PC-3 (cell line): ENCODE data around the gene ARHGDIB. TPM values are rescaled to one million over a fixed set of nuclear protein-coding genes. Genes with fewer than 3 reads are reported as not detected.

ENCODE experiments used
- ATAC-seq: fragments of 200-7000 bp; cut with Tn5 transposase; 2 replicates; pipeline ENCODE4 v1.9.1; 2020; ENCODE audit warnings: mild to moderate bottlenecking, moderate library complexity
- BruUV-seq: library from RNA; stranded (reverse); fragments of 400-500 nt; replicated peaks from 2 replicates; lab custom pipeline; 2021; lab: Mats Ljungman, UMichigan
- CTCF ChIA-PET: fragments of 300-600 bp; sonication (Branson Sonifier 250); formaldehyde crosslinking; loops from one replicate; lab custom pipeline; 2022; ENCODE audit warnings: antibody characterized with exemption; lab: Charles Lee
- POLR2A ChIA-PET: fragments of 300-600 bp; sonication (Branson Sonifier 250); formaldehyde crosslinking; loops from one replicate; lab custom pipeline; 2022; ENCODE audit warnings: antibody characterized with exemption; ENCODE audit not compliant: unreplicated experiment; lab: Charles Lee
- DNase-seq: peaks from one replicate; pipeline ENCODE4 v3.0.0-alpha.2; 2015
- H2AFZ ChIP-seq: fragments of 300-600 bp; sonication (generic); 2 replicates; pipeline ENCODE4 v1.6.0; 2016; ENCODE audit warnings: antibody characterized with exemption, low read length
- H3F3A ChIP-seq: fragments of 300-600 bp; sonication (generic); one replicate; pipeline ENCODE4 v1.6.0; 2017; ENCODE audit warnings: antibody characterized with exemption, low read length, control low read depth, mild to moderate bottlenecking; ENCODE audit not compliant: unreplicated experiment
- H3K27ac ChIP-seq: fragments of 300-600 bp; sonication (generic); 2 replicates; pipeline ENCODE4 v1.5.1; 2016; ENCODE audit warnings: mild to moderate bottlenecking, low read length
- H3K27me3 ChIP-seq: fragments of 300-600 bp; sonication (generic); 2 replicates; pipeline ENCODE4 v1.6.1; 2016; ENCODE audit warnings: low read length, mixed read lengths
- H3K36me3 ChIP-seq: fragments of 300-600 bp; sonication (generic); 2 replicates; pipeline ENCODE4 v1.6.1; 2016; ENCODE audit warnings: low read depth, mixed run types, low read length, mixed read lengths
- H3K4me1 ChIP-seq: fragments of 300-600 bp; sonication (generic); 2 replicates; pipeline ENCODE4 v1.5.1; 2016; ENCODE audit warnings: low read length; ENCODE audit not compliant: insufficient read depth
- H3K4me2 ChIP-seq: fragments of 300-600 bp; sonication (generic); 2 replicates; pipeline ENCODE4 v1.6.0; 2016; ENCODE audit warnings: low read length
- H3K4me3 ChIP-seq: fragments of 300-600 bp; sonication (generic); 2 replicates; pipeline ENCODE4 v1.5.1; 2016; ENCODE audit warnings: mild to moderate bottlenecking, low read length, mixed read lengths
- H3K79me2 ChIP-seq: fragments of 300-600 bp; sonication (generic); 2 replicates; pipeline ENCODE4 v1.6.1; 2017; ENCODE audit warnings: low read length, mixed read lengths
- H3K9ac ChIP-seq: fragments of 300-600 bp; sonication (generic); 2 replicates; pipeline ENCODE4 v1.6.0; 2016; ENCODE audit warnings: mild to moderate bottlenecking, low read length
- H3K9me2 ChIP-seq: fragments of 300-600 bp; sonication (generic); replicated peaks from 2 replicates; pipeline ENCODE4 v1.6.1; 2016; ENCODE audit warnings: mixed run types, low read length, mixed read lengths
- H3K9me3 ChIP-seq: fragments of 300-600 bp; sonication (generic); 2 replicates; pipeline ENCODE4 v1.6.1; 2016; ENCODE audit warnings: low read length, mixed read lengths
- H4K20me1 ChIP-seq: fragments of 300-600 bp; sonication (generic); 2 replicates; pipeline ENCODE4 v1.6.1; 2016; ENCODE audit warnings: low read length, mixed read lengths
- CTCF ChIP-seq: fragments of 300-600 bp; sonication (generic); conservative IDR thresholded peaks from 2 replicates; pipeline ENCODE4 v1.5.1; 2017; ENCODE audit warnings: antibody characterized with exemption, low read depth, mild to moderate bottlenecking, low read length
- EZH2 ChIP-seq: fragments of 300-600 bp; sonication (generic); IDR thresholded peaks from one replicate; pipeline ENCODE4 v1.6.1; 2017; ENCODE audit warnings: antibody characterized with exemption, mild to moderate bottlenecking, low read length; ENCODE audit not compliant: unreplicated experiment
- EZH2phosphoT487 ChIP-seq: fragments of 300-600 bp; sonication (generic); IDR thresholded peaks from 2 replicates; pipeline ENCODE4 v1.6.1; 2018; ENCODE audit warnings: mild to moderate bottlenecking, antibody characterized with exemption, low read length, borderline replicate concordance
- intact Hi-C: fragments of 100-400 bp; cut with micrococcal nuclease; formaldehyde crosslinking; loops from 2 replicates; pipeline ENCODE4 v1.9.0; 2023
- total RNA-seq: library from RNA; depleted of rRNA; stranded (reverse); fragments of >200 nt; gene quantifications from 2 replicates; pipeline ENCODE4 v1.2.3, GENCODE V29; 2014

ARHGDIB gene
- total RNA-seq, 1 experiment from 2014 or later = 10.4 TPM

DNA sequence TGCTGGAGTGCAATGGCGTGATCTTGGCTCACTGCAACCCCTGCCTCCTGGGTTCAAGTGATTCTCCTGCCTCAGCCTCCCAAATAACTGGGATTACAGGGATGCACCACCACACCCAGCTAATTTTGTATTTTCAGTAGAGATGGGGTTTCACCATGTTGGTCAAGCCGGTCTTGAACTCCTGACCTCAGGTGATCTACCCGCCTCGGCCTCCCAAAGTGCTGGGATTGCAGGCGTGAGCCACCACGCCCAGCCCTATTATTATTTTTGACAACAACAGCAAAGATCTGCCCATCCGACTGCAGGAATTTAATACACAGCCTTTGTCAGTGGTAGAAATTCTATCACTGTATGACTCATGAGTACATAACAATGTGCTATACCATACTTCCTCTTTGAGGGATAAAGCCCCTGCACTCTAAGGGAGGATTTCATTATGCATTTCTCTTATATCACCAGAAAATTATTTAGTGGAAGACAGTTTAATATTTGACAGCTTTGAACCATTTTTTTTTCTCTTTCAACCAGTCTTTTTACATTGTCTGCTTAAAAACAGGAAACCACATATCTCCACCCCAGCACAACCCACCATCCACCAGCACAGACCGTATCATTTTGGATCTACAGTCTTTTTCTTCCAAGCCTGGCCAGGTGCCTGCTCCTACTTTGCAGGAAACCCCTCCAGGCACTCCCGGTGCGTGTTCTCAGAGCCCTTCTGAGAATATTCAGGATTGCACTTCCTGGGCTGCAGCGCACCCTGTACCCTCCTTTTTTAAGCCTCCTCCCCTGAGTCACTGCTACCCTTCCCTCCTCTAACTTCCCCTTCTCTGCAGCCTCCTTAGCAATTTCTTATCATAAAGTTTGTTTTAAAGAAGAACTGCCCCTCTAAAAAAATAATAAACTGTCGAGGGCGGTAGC is 594 bp downstream of the ARHGDIB start:
- ChIA-PET CTCF (no interaction called here), POLR2A (no interaction called here)
- Histone ChIP-seq H3K4me1 (peaks cover 17% of the 10 kb centered on the region), H3F3A (no peaks in the 10 kb centered on the region), H3K4me2 (peak overlapping the region; percentile 84), H3K79me2 (no peaks in the 10 kb centered on the region), H3K9me3 (no peaks in the 10 kb centered on the region), H3K36me3 (no peaks in the 10 kb centered on the region), H2AFZ (peak overlapping the region; percentile 64), H3K27ac (peak overlapping the region; percentile 87), H3K9me2 (no peaks in the 10 kb centered on the region), H3K4me3 (peak overlapping the region; percentile 59; the same call in 1 of the 2 replicates), H3K9ac (peak overlapping the region; percentile 33; the same call in 1 of the 2 replicates), H4K20me1 (no peaks in the 10 kb centered on the region), H3K27me3 (no peaks in the 10 kb centered on the region)
- intact Hi-C loops = loop anchor here (2.0 kb wide), 1 partner anchor 30 kb away; no protein-coding TSS in a partner anchor
- ATAC-seq = peak; percentile 93
- no TSS peak for BruUV-seq
- DNase-seq = peak; percentile 66
- no peak for TF ChIP-seq EZH2
- no peak for TF ChIP-seq CTCF
- no peak for TF ChIP-seq EZH2phosphoT487

GRCh38 chr12:14959916-14960496 is 1.4 kb downstream of the ARHGDIB start:
- ATAC-seq = no peak
- no peak for TF ChIP-seq EZH2
- no peak for TF ChIP-seq EZH2phosphoT487
- no peak for TF ChIP-seq CTCF
- Histone ChIP-seq H3K36me3 (no peaks in the 10 kb centered on the region), H3K9ac (no peak overlapping the region), H3K4me1 (peaks cover 17% of the 10 kb centered on the region), H3F3A (no peaks in the 10 kb centered on the region), H4K20me1 (no peaks in the 10 kb centered on the region), H3K79me2 (no peaks in the 10 kb centered on the region), H3K9me2 (no peaks in the 10 kb centered on the region), H3K4me3 (no peak overlapping the region), H3K27ac (peak overlapping the region; percentile 87), H3K9me3 (no peaks in the 10 kb centered on the region), H3K27me3 (no peaks in the 10 kb centered on the region), H3K4me2 (no peak overlapping the region), H2AFZ (no peak overlapping the region)
- ChIA-PET POLR2A (no interaction called here), CTCF (no interaction called here)
- intact Hi-C loops = loop anchor here (2.0 kb wide), 1 partner anchor 29 kb away; no protein-coding TSS in a partner anchor
- no peak for DNase-seq
- no TSS peak for BruUV-seq
